NCI-H1105 treated with DMSO at 0.1 percent for 48 hours (cell line): ENCODE measurements around the gene FNDC11.
A peak's percentile ranks its signal among the peaks of the same experiment; 100 is the strongest.
"Not testable (repeated sequence)": the region's sequence is repeated elsewhere in the genome, so short reads cannot be mapped to it uniquely, and the experiment has no call there.

Experiments used
- DNase-seq: peaks from one replicate; lab custom pipeline; 2025; lab: John Stamatoyannopoulos, UW

FNDC11 gene

GRCh38 chr20:63553933-63554290 lies at the start of gene FNDC11:
Gene FNDC11, plus strand, starts transcription at chr20:63554159. Its CDS starts 1,505 bp downstream, at chr20:63555664.
- no peak for DNase-seq

GRCh38 chr20:63504642-63505041 lies 49.3 kb upstream of the FNDC11 start:
- DNase-seq = no peak

- DNase-seq = no peak
These were observed 48.7 kb upstream of the FNDC11 start for GRCh38 chr20:63505281-63505680.

- DNase-seq = no peak
These were observed 48.2 kb upstream of the FNDC11 start for GRCh38 chr20:63505723-63506122.

- no peak for DNase-seq
These were observed 46.7 kb upstream of the FNDC11 start for GRCh38 chr20:63507083-63507743.

GRCh38 chr20:63508072-63508768 lies 45.7 kb upstream of the FNDC11 start:
- DNase-seq = no peak

GRCh38 chr20:63509088-63509564 lies 44.8 kb upstream of the FNDC11 start:
- DNase-seq = no peak

GRCh38 chr20:63513207-63513606 lies 40.8 kb upstream of the FNDC11 start:
- no peak for DNase-seq

- DNase-seq = not testable (repeated sequence)
These were observed 39.4 kb upstream of the FNDC11 start for GRCh38 chr20:63514520-63514919.

- DNase-seq = no peak
These were observed 36.3 kb upstream of the FNDC11 start for GRCh38 chr20:63517376-63518309.

- DNase-seq = no peak
These were observed 35.6 kb upstream of the FNDC11 start for GRCh38 chr20:63518351-63518861.

GRCh38 chr20:63518946-63519667 lies 34.9 kb upstream of the FNDC11 start:
- DNase-seq = no peak

- peak; percentile 44 for DNase-seq
These were observed 34.1 kb upstream of the FNDC11 start for GRCh38 chr20:63519668-63520503.

GRCh38 chr20:63520504-63520933 lies 33.4 kb upstream of the FNDC11 start, which contains the start of gene PPDPF:
Gene PPDPF, plus strand, starts transcription at chr20:63520765. Its CDS starts 544 bp downstream, at chr20:63521309.
- peak; percentile 60 for DNase-seq

- DNase-seq = peak; percentile 53
These were observed 32.9 kb upstream of the FNDC11 start for GRCh38 chr20:63520934-63521601.

- no peak for DNase-seq
These were observed 32.4 kb upstream of the FNDC11 start for GRCh38 chr20:63521602-63522001.

GRCh38 chr20:63522091-63522868 lies 31.7 kb upstream of the FNDC11 start:
- DNase-seq = no peak

GRCh38 chr20:63522981-63523611 lies 30.9 kb upstream of the FNDC11 start:
- no peak for DNase-seq

GRCh38 chr20:63525185-63525584 lies 28.8 kb upstream of the FNDC11 start:
- DNase-seq = no peak
